NCI-H774 (cell line): ENCODE measurements around the gene SEMA6B.
A peak's percentile ranks its signal among the peaks of the same experiment; 100 is the strongest.

ENCODE experiments used
- DNase-seq: peaks from one replicate; lab custom pipeline; 2025; lab: John Stamatoyannopoulos, UW

Gene SEMA6B

GRCh38 chr19:4525563-4526002, 33.9 kb downstream of the SEMA6B start:
- no peak for DNase-seq

DNA sequence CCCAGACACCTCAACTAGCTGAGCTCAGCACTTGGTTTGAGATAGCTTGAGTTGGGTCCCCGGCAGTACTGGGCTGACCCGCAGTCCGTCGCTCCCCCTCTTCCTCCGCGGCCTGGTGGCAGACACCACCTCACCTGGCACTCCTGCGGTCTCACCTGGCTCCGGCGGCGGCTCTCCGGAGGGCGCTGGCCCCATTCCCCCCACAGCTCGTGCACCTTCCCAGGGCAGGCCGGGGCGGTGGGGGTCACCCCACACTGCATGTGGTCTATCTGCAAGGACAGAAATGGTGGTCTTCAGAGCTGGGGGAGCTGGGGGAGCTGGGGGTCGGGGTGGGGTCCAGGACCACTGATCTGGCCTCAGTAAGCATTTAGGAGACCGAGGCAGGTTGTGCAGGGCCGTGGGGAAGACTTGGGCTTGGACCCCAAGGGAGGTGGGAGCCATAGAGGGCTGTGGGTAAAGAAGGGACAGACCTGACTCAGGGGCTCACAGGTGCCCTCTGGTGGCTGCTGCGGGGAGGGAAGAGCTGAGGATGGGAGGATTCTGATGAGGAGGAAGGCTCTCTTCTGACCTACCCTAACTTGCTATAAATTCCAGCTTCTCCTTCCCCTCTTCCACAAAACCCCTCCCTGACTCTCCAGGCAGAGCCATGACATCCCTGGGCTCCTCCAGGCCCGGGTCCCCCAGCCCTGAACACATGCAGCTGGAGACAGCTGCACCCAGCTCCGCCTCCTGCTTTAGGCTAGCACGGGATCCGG, 34.5 kb downstream of the SEMA6B start:
- peak; percentile 49 for DNase-seq

- no peak for DNase-seq
Observed at GRCh38 chr19:4523306-4524110, 36.0 kb downstream of the SEMA6B start.

DNA sequence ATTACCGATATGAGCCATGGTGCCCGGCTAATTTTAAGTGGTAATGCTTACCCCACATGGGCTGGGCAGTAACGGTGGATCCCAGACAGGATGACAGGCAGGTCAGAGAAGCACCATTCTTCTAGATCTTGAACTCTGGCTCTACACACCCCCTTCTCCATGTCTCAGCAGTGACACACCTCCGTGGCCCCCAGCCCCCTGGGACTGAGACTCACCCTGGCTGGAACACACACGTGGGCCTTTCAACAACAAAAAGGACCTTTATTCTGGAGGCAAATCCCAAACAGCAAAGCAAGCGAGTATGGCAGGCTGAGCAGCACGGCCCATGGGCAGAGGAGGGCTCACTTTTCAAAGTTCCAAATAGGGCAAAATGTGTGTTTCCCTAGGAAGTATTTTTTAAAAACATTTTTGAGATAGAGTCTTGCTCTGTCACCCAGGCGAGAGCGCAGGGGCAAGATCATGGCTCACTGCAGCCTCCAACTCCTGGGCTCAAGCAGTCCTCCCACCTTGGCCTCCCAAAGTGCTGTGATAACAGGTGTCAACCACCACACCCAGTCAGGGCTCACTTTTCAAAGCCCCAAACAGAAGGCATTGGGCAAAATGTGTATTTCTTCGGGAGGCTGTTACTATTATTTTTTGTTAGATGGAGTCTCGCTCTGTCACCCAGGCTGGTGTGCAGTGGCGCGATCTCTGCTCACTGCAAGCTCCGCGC, 37.0 kb downstream of the SEMA6B start:
- DNase-seq: no peak

GRCh38 chr19:4521888-4522242, 37.6 kb downstream of the SEMA6B start:
- no peak for DNase-seq

- DNase-seq: no peak
Observed at GRCh38 chr19:4521170-4521887, 38.2 kb downstream of the SEMA6B start.

GRCh38 chr19:4519521-4520277, 39.8 kb downstream of the SEMA6B start:
- DNase-seq: no peak

GRCh38 chr19:4519172-4519496, 40.4 kb downstream of the SEMA6B start:
- DNase-seq: no peak

GRCh38 chr19:4518345-4519171, 40.9 kb downstream of the SEMA6B start, which contains the start of gene PLIN4:
TSS of gene PLIN4 (minus strand) at chr19:4518486. CDS start at chr19:4518272, 214 bp downstream.
- DNase-seq: no peak

DNA sequence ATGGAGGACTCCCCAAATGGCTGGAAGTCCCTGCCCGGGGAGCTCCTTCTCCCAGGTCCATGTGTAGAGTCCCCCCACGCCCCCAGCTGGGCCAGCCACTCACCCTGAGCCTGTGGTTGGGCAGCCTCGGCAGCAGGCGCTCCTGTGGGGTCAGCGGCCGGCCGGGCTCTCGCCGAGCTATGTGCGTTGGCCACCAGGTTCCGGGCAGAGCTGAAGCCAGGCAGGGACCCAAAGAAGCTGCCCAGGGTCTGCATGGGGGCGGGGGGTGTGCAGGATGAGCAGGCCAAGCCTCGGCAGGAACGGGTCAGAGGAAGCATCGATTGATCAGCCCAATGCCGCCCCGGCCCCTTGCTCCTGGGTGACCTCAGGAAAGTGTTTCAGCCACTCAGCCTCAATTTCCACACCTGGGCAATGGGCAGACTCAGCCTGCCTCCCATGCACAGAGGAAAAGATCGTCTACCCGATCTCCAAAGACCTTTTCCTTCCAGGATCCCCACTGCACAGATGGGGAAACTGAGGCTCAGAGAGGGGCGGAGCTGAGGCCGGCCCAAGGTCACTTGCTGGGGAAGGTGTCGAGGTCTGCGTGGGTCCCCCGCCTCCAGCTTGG, 41.9 kb downstream of the SEMA6B start:
- no peak for DNase-seq

GRCh38 chr19:4516939-4517300, 42.6 kb downstream of the SEMA6B start:
- DNase-seq: no peak

GRCh38 chr19:4516199-4516938, 43.1 kb downstream of the SEMA6B start:
- no peak for DNase-seq

DNA sequence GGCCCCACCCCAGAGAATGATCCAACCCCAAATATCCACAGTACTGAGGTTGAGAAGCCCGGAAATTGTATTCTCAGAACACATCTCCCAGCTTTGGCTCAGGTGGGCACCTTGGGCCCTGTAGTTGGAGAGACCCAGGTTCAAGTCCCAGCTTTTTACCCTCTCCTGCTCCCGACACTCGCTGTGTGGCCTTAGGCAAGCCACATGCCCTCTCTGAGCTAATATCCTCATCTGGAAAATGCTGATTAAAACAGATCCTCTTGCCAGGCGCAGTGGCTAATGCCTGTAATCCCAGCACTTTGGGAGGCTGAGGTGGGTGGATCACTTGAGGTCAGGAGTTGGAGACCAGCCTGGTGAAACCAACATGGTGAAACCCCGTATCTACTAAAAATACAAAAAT, 43.8 kb downstream of the SEMA6B start:
- no peak for DNase-seq

GRCh38 chr19:4513248-4513647, 46.2 kb downstream of the SEMA6B start:
- no peak for DNase-seq

- DNase-seq: no peak
Observed at GRCh38 chr19:4512070-4512469, 47.4 kb downstream of the SEMA6B start.

GRCh38 chr19:4511300-4512054, 48.0 kb downstream of the SEMA6B start:
- no peak for DNase-seq

- DNase-seq: no peak
Observed at GRCh38 chr19:4510435-4511255, 48.8 kb downstream of the SEMA6B start.

- no peak for DNase-seq
Observed at GRCh38 chr19:4508698-4509097, 50.8 kb downstream of the SEMA6B start.
